SH-SY5Y (cell line): Measurements from ENCODE around the gene NVL.

Experiments
- GATA2 ChIP-seq: IDR thresholded peaks from 2 replicates; pipeline ENCODE4 v1.6.1; 2011; ENCODE audit warnings: mild to moderate bottlenecking, low read depth, low read length
- GATA3 ChIP-seq: IDR thresholded peaks from 2 replicates; pipeline ENCODE4 v1.6.1; 2011; ENCODE audit warnings: low read depth, mild to moderate bottlenecking, low read length, moderate library complexity

DNA sequence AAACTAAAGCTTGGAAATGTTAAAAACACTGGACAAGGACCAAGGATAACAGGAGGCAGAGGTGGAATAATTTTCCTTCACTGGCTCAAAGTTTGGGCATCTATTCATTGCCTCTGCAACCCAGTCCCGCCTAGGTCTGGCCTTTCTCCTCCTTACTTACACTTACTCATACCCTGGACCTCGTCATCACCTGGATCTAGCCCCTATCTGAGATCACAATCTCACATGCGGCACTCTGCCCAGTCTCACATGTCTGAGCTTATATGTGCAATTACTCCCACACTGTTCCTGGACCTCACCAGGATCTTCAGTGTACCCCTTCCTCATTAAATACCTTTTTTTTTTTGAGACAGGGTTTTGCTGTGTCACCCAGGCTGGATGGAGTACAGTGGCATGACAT, 37.6 kb downstream of the NVL start:
- TF ChIP-seq GATA2: no peak; the same call in 1 of the 2 replicates
- TF ChIP-seq GATA3: no peak
